GM18907 (cell line): ENCODE measurements around the gene LZTR1.

Source experiments
- ATAC-seq: cut with Tn5 transposase; IDR thresholded peaks from one replicate; pipeline ENCODE4 v1.9.1; 2021; ENCODE audit warnings: mild to moderate bottlenecking, moderate library complexity; ENCODE audit not compliant: unreplicated experiment

LZTR1 gene

DNA sequence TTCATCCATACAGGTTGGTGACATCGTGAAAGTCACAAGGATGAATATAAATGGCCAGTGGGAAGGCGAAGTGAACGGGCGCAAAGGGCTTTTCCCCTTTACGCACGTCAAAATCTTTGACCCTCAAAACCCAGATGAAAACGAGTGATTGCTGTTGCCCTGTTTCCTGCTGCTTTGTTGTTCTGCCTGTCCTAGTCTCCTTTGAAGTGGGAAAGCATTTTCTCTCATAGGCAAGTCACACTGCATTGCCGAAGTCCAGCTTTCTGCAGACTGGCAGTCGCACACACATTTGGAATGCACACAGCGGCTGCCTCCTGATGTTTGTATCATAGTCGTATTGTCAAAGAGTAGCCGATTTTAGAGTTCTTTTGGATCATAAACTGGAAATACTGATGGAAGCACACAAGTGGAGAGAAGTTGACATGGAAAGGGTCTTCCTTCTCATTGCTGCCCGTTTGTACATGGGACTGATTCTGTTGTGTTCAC is 32.4 kb upstream of the LZTR1 start:
- no peak for ATAC-seq

GRCh38 chr22:20951151-20951931 is 30.8 kb upstream of the LZTR1 start:
- ATAC-seq: no peak

- ATAC-seq: no peak
Observed at GRCh38 chr22:20951932-20952380, 30.1 kb upstream of the LZTR1 start.

DNA sequence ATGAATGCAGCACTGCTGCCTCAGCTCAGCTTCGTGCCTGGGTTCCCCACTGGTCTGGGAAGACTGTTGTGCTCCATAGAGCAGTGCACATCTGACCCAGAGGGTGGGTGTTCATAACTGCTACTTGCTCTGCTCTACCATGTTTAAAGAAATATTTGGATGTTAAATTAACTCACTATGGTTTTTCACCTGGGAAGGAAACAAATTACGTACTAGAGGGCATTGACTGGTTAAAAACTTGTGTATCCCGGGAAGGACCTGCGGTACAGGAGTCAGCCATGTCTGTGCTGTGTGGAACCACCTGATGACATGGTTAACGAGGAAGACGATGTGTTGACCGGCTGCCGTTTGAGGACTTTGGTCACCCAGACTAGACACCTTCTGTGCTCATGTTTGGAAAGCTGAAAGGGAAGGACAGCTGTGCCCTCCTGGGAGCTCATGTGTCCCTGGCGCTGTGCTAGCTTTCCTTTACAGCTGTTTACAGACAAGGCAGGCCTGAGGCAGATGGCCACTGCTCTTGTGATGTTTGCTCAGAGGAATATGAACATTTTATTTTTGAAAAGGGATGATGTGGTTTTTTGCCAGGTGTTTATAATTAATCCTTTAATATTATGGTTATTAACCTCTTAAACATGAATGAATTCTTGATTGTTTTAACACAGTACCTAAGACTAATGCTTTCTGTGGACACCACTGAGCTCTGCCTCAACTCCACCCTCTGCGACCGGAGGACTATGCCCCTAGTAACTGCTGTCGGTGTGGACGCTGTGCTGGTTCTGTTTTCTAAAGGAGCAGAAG is 29.4 kb upstream of the LZTR1 start:
- no peak for ATAC-seq

- ATAC-seq: no peak
Observed at GRCh38 chr22:20953342-20953608, 28.8 kb upstream of the LZTR1 start.

DNA sequence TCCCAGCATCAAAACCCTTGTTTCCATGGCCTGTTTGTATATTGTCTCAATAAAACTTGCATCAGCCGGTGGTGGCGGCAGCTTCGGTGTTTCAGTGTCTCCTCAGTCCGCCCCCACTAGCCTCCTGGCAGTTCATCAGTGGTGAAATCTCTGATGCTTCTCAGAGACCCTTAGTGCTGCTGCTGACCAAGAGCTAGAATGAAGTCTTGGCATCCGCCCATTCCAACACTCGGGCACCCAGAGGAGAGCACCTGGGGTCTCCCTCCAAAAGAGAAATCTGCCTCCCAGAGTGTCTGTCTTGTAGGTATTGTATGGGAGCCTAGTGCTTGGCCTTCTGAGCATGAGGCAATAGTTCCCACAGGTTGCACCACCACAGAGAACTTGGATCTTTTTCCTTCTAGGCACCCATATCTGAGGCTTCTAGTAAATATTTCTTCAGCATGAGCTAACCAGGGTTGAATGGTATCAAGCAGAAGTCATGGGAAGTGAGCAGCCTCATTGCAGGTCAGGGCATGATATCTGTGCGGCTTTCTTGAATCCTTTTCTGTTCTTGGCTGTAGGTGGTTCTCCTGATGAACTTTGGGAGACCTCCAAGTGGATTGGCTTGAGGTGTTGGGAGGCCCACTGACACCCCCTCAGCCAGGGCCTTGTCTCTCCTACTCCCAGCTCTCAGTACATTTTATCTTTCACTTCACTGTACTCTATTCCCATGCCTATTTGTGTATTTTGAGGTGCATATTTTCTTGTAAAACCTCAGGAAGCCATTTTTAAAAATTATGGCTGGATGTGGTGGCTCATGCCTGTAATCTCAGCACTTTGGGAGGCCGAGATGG is 28.2 kb upstream of the LZTR1 start:
- ATAC-seq: no peak

- no peak for ATAC-seq
Observed at GRCh38 chr22:20955548-20955947, 26.5 kb upstream of the LZTR1 start.

- ATAC-seq: no peak
Observed at GRCh38 chr22:20956258-20957101, 25.6 kb upstream of the LZTR1 start.

- ATAC-seq: no peak
Observed at GRCh38 chr22:20957102-20957682, 24.9 kb upstream of the LZTR1 start.

- no peak for ATAC-seq
Observed at GRCh38 chr22:20957683-20958431, 24.2 kb upstream of the LZTR1 start.

GRCh38 chr22:20959578-20960461 is 22.3 kb upstream of the LZTR1 start:
- ATAC-seq: no peak

DNA sequence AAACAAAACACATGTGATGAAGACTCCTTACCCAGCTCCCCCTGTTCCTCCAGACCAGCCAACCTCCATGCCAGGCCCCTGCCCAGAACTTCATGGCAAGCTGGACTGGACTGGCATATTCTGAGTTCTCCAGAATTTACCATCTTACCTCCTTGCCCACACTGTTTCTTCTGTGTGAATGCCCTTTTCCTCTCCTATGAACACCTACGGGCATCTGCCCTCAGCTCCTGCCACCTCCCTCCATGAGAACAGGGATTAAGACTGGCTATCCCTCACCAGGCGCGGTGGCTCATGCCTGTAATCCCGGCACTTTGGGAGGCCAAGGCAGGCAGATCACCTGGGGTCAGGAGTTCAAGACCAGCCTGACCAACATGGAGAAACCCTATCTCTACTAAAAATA is 21.5 kb upstream of the LZTR1 start:
- ATAC-seq: no peak

GRCh38 chr22:20962491-20962945 is 19.6 kb upstream of the LZTR1 start:
- no peak for ATAC-seq

GRCh38 chr22:20963201-20964052 is 18.7 kb upstream of the LZTR1 start:
- ATAC-seq: no peak

- ATAC-seq: no peak
Observed at GRCh38 chr22:20964090-20964798, 17.9 kb upstream of the LZTR1 start.

DNA sequence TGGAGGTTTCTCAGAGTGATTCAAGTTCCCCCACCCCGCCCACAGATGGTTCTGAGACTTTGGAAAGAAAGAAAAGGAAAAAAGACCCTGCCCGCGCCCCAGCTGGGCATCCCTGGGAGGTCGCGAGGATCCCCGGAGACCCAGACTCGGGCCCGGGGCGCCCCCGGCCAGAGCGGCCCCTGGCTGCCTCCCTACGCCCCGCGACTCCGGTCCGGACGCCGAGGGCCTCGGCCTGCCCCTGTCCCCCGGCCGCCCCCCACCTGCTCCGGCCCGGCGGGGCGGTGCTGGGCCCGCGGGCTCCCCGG is 17.3 kb upstream of the LZTR1 start:
- ATAC-seq: no peak
